DND-41 (cell line): Measurements from ENCODE around the gene LHPP.

Experiments used
- ATAC-seq: fragments of 200-7000 bp; cut with Tn5 transposase; 3 replicates; pipeline ENCODE4 v1.9.1; 2021; ENCODE audit warnings: low read depth; ENCODE audit not compliant: insufficient read depth
- DNase-seq: peaks from one replicate; pipeline ENCODE4 v3.0.0-alpha.2; 2020
- H2AFZ ChIP-seq: 2 replicates; pipeline ENCODE4 v1.6.0; 2012; ENCODE audit warnings: low read depth, low read length
- H3K27ac ChIP-seq: 2 replicates; pipeline ENCODE4 v1.5.1; 2012; ENCODE audit warnings: low read length, inconsistent platforms
- H3K27me3 ChIP-seq: fragments of 200-600 bp; sonication (generic); 2 replicates; pipeline ENCODE4 v1.6.0; 2012; ENCODE audit warnings: low read length, mild to moderate bottlenecking, inconsistent platforms; ENCODE audit not compliant: insufficient read depth, poor library complexity
- H3K36me3 ChIP-seq: 2 replicates; pipeline ENCODE4 v1.5.1; 2012; ENCODE audit warnings: low read length, inconsistent platforms; ENCODE audit not compliant: insufficient read depth
- H3K4me1 ChIP-seq: 2 replicates; pipeline ENCODE4 v1.5.1; 2012; ENCODE audit warnings: mild to moderate bottlenecking, low read length; ENCODE audit not compliant: insufficient read depth
- H3K4me2 ChIP-seq: 2 replicates; pipeline ENCODE4 v1.6.0; 2012; ENCODE audit warnings: mild to moderate bottlenecking, moderate library complexity, low read length, inconsistent platforms; ENCODE audit not compliant: insufficient read depth
- H3K4me3 ChIP-seq, 2 experiments: fragments of 200-600 bp in 1 of 2; shearing (Covaris generic) in 1 of 2; 2 replicates each; pipeline ENCODE4 v1.5.1; 2012 to 2016; ENCODE audit warnings: inconsistent platforms in 2 of 2, low read length in 2 of 2, mild to moderate bottlenecking in 2 of 2, low read depth in 1 of 2, moderate library complexity in 1 of 2
- H3K79me2 ChIP-seq: 2 replicates; pipeline ENCODE4 v1.6.0; 2012; ENCODE audit warnings: low read length, inconsistent platforms; ENCODE audit not compliant: insufficient read depth
- H3K9ac ChIP-seq: 2 replicates; pipeline ENCODE4 v1.6.0; 2012; ENCODE audit warnings: low read depth, mild to moderate bottlenecking, inconsistent platforms, low read length, moderate library complexity
- H3K9me3 ChIP-seq: 2 replicates; pipeline ENCODE4 v1.5.1; 2012; ENCODE audit warnings: low read length, moderate library complexity, mild to moderate bottlenecking, inconsistent platforms; ENCODE audit not compliant: insufficient read depth, severe bottlenecking
- H4K20me1 ChIP-seq: 2 replicates; pipeline ENCODE4 v1.6.0; 2012; ENCODE audit warnings: low read length; ENCODE audit not compliant: insufficient read depth
- EZH2 ChIP-seq: IDR thresholded peaks from 3 replicates; pipeline ENCODE4 v1.6.1; 2012; ENCODE audit warnings: borderline replicate concordance, low read depth, mild to moderate bottlenecking, moderate library complexity, low read length, inconsistent platforms; ENCODE audit not compliant: severe bottlenecking
- TF ChIP-seq, protein P1 (sequence below): IDR thresholded peaks from 2 replicates; pipeline ENCODE4 v1.5.1; 2012; ENCODE audit warnings: borderline replicate concordance, low read length, moderate library complexity, mild to moderate bottlenecking; ENCODE audit not compliant: poor library complexity, severe bottlenecking; ENCODE audit errors: extremely low read depth

Gene LHPP

DNA sequence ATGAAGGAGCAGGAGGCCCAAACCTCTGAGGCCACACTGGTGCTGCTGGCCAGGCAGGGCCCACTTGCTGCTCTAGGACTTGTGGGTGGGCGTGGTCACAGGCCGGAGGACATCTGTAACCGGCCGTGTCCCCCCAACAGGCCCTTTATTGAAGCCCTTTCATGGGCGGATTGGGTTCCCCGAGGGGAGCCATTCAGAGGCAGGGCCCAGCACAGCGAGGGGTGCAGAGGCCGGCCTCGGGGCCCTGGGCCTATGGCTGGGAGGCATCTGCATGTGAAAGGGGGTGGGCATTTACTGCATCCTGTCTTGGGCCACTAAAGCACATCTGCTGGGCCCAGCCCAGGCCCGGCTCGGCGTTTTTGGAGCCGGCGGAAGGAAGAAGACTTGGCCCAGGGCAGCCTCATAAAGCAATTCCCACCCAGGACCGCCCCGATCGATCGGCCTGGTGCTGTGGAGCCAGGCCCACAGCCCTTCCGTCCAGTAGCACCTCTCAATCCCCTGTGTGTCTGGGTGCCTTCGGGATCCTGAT, 8.4 kb downstream of the LHPP start:
- Histone ChIP-seq H3K4me2 (no peak overlapping the region), H3K9me3 (no peaks in the 10 kb centered on the region), H4K20me1 (peaks cover 7% of the 10 kb centered on the region), H3K36me3 (no peaks in the 10 kb centered on the region), H3K79me2 (no peaks in the 10 kb centered on the region), H3K4me3 (no peak overlapping the region), H3K27me3 (no peaks in the 10 kb centered on the region), H3K4me1 (no peaks in the 10 kb centered on the region), H2AFZ (no peak overlapping the region), H3K27ac (no peak overlapping the region), H3K9ac (no peak overlapping the region)
- ATAC-seq, result no peak
- DNase-seq, result no peak
- TF ChIP-seq EZH2, result no peak
- TF ChIP-seq, protein P1, sequence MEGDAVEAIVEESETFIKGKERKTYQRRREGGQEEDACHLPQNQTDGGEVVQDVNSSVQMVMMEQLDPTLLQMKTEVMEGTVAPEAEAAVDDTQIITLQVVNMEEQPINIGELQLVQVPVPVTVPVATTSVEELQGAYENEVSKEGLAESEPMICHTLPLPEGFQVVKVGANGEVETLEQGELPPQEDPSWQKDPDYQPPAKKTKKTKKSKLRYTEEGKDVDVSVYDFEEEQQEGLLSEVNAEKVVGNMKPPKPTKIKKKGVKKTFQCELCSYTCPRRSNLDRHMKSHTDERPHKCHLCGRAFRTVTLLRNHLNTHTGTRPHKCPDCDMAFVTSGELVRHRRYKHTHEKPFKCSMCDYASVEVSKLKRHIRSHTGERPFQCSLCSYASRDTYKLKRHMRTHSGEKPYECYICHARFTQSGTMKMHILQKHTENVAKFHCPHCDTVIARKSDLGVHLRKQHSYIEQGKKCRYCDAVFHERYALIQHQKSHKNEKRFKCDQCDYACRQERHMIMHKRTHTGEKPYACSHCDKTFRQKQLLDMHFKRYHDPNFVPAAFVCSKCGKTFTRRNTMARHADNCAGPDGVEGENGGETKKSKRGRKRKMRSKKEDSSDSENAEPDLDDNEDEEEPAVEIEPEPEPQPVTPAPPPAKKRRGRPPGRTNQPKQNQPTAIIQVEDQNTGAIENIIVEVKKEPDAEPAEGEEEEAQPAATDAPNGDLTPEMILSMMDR, result no peak

DNA sequence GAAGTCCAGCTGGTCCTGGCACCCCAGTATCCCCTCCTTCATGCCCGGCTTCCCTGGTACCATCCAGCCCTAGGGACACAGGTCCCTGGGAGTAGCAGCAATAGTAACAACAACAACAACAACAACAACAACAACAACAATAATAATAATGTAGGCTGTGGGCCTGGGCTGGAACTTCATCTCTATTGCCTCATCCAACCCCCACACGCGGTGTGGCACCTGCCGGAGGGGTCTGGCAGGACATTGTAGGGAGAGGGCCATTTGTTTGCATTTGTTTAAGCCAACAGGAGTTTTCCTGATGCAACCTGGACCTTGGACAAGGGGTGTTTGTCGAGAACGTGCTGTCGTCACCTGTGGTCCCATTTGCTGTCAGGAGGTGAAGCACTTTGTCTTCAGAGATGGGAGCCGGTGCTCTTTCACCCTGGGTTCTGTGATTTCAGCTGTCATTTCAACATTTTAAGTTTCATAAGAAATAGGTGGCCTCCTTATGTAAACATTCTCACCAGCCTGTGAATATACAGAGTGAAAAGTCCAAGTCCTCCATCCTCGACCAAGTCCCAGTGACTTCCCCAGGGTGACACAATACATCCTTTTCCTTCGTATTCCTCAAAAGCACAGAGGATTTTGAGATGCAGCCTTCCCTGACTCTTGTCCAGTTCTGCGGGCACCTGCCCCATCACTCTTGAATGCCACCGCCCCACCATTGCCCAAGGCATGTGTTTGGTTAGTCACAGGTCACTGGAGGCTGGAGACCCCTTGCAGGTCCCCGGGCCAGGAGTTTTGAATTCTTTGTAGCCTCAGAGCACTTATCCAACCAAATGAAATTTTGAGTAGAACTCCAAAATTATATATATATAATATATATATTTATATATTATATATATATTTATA, 9.2 kb downstream of the LHPP start:
- Histone ChIP-seq H3K27me3 (no peaks in the 10 kb centered on the region), H3K79me2 (no peaks in the 10 kb centered on the region), H4K20me1 (peaks cover 6% of the 10 kb centered on the region), H3K4me1 (no peaks in the 10 kb centered on the region), H2AFZ (no peak overlapping the region), H3K27ac (no peak overlapping the region), H3K36me3 (no peaks in the 10 kb centered on the region), H3K9ac (no peak overlapping the region), H3K4me2 (no peak overlapping the region), H3K9me3 (no peaks in the 10 kb centered on the region), H3K4me3 (no peak overlapping the region)
- ATAC-seq, result no peak
- TF ChIP-seq, protein P1, result no peak
- TF ChIP-seq EZH2, result no peak
- DNase-seq, result no peak

DNA sequence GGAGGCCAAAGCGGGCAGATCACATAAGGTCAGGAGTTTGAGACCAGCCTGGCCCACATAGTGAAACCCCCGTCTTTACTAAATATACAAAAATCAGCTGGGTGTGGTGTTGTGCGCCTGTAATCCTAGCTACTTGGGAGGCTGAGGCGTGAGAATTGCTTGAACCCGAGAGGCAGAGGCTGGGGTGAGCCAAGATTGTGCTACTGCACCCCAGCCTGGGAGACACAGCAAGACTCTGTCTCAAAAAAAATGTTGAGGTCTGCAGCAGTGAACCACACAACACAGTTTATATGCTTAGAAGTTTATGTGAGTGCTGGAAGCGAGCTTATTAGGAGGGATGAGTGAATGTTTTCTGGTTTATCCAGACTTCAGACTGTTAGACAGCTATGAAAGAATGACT, 10.4 kb downstream of the LHPP start:
- DNase-seq (no peak), ATAC-seq (no peak)
- Histone ChIP-seq H3K4me2 (no peak overlapping the region), H3K36me3 (no peaks in the 10 kb centered on the region), H3K27ac (no peak overlapping the region), H3K9ac (no peak overlapping the region), H3K27me3 (no peaks in the 10 kb centered on the region), H2AFZ (no peak overlapping the region), H3K4me3 (no peak overlapping the region), H3K4me1 (no peaks in the 10 kb centered on the region), H3K9me3 (no peaks in the 10 kb centered on the region), H4K20me1 (peaks cover 11% of the 10 kb centered on the region), H3K79me2 (no peaks in the 10 kb centered on the region)
- no peak for TF ChIP-seq EZH2
- TF ChIP-seq, protein P1, result no peak
